Measurements from ENCODE around the gene SPIRE1.

- TF ChIP-seq, protein P1, sequence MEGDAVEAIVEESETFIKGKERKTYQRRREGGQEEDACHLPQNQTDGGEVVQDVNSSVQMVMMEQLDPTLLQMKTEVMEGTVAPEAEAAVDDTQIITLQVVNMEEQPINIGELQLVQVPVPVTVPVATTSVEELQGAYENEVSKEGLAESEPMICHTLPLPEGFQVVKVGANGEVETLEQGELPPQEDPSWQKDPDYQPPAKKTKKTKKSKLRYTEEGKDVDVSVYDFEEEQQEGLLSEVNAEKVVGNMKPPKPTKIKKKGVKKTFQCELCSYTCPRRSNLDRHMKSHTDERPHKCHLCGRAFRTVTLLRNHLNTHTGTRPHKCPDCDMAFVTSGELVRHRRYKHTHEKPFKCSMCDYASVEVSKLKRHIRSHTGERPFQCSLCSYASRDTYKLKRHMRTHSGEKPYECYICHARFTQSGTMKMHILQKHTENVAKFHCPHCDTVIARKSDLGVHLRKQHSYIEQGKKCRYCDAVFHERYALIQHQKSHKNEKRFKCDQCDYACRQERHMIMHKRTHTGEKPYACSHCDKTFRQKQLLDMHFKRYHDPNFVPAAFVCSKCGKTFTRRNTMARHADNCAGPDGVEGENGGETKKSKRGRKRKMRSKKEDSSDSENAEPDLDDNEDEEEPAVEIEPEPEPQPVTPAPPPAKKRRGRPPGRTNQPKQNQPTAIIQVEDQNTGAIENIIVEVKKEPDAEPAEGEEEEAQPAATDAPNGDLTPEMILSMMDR (IDR thresholded peaks at IDR 0.05; ENCODE audit: poor library complexity, severe bottlenecking), result no peak
- TF ChIP-seq EZH2 (IDR thresholded peaks at IDR 0.05; ENCODE audit: borderline replicate concordance, insufficient read depth, low read length, poor library complexity, severe bottlenecking), result no peak
- TF ChIP-seq EP300 (conservative IDR thresholded peaks at IDR 0.05; ENCODE audit: poor library complexity, severe bottlenecking), result no peak
- TF ChIP-seq RAD21 (conservative IDR thresholded peaks at IDR 0.05), result no peak
- no peak for TF ChIP-seq TAF1 (IDR thresholded peaks at IDR 0.05; ENCODE audit: low read depth)
- TF ChIP-seq POLR2AphosphoS5 (IDR thresholded peaks at IDR 0.05), result no peak
- TF ChIP-seq MXI1 (conservative IDR thresholded peaks at IDR 0.05; ENCODE audit: poor library complexity, severe bottlenecking), result no peak
Observed at GRCh38 chr18:12518326-12518725, 139.6 kb downstream of the SPIRE1 start.

All from neural cell (in vitro differentiated cells).